Neural cell (in vitro differentiated cells): Measurements from ENCODE around the gene ARHGAP25.

Experiments used
- EP300 ChIP-seq: fragments of 450-650 bp; conservative IDR thresholded peaks from 2 replicates; pipeline ENCODE4 v1.6.1; 2014; ENCODE audit warnings: antibody characterized with exemption, mild to moderate bottlenecking, moderate library complexity; ENCODE audit not compliant: poor library complexity, severe bottlenecking
- EZH2 ChIP-seq: fragments of 200-600, 300-800 bp; shearing (Covaris generic), sonication (generic); IDR thresholded peaks from 2 replicates; pipeline ENCODE4 v1.6.1; 2014; ENCODE audit warnings: antibody characterized with exemption, low read length, borderline replicate concordance, mild to moderate bottlenecking; ENCODE audit not compliant: insufficient read depth, poor library complexity, severe bottlenecking
- POLR2AphosphoS5 ChIP-seq: IDR thresholded peaks from 2 replicates; pipeline ENCODE4 v1.6.1; 2012
- TAF1 ChIP-seq: IDR thresholded peaks from 2 replicates; pipeline ENCODE4 v1.6.1; 2012; ENCODE audit warnings: low read depth
- TF ChIP-seq, protein P1 (sequence below): fragments of 450-650 bp; IDR thresholded peaks from 2 replicates; pipeline ENCODE4 v1.5.1; 2014; ENCODE audit warnings: antibody characterized with exemption, mild to moderate bottlenecking, moderate library complexity; ENCODE audit not compliant: poor library complexity, severe bottlenecking

DNA sequence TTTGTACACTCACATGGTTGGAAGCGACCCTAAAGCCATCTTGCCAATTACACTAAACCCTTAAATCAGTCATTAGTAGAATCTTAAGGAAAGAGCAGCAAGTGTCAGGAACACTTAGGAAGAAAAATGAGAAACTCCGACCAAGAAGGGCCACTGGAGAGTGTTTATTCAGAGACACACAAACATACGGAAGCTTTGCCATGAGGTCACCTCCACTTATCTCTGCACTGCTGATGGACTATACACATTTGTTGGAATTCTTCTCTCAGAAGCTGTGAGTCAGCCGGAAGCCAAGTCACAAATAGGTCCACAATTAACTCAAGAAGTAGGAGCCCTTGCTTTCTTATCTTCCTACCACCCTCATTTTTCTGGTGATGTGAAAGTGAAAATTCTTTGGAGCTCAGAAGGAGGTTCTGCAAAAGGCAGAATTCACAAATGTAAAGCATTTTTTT is 115.0 kb downstream of the ARHGAP25 start:
- no peak for TF ChIP-seq POLR2AphosphoS5
- TF ChIP-seq, protein P1, sequence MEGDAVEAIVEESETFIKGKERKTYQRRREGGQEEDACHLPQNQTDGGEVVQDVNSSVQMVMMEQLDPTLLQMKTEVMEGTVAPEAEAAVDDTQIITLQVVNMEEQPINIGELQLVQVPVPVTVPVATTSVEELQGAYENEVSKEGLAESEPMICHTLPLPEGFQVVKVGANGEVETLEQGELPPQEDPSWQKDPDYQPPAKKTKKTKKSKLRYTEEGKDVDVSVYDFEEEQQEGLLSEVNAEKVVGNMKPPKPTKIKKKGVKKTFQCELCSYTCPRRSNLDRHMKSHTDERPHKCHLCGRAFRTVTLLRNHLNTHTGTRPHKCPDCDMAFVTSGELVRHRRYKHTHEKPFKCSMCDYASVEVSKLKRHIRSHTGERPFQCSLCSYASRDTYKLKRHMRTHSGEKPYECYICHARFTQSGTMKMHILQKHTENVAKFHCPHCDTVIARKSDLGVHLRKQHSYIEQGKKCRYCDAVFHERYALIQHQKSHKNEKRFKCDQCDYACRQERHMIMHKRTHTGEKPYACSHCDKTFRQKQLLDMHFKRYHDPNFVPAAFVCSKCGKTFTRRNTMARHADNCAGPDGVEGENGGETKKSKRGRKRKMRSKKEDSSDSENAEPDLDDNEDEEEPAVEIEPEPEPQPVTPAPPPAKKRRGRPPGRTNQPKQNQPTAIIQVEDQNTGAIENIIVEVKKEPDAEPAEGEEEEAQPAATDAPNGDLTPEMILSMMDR: no peak
- TF ChIP-seq EZH2: no peak
- TF ChIP-seq EP300: no peak
- TF ChIP-seq TAF1: no peak
